Measurements from ENCODE around the gene CHML.
A peak's percentile ranks its signal among the peaks of the same experiment; 100 is the strongest.

Gene CHML

DNA sequence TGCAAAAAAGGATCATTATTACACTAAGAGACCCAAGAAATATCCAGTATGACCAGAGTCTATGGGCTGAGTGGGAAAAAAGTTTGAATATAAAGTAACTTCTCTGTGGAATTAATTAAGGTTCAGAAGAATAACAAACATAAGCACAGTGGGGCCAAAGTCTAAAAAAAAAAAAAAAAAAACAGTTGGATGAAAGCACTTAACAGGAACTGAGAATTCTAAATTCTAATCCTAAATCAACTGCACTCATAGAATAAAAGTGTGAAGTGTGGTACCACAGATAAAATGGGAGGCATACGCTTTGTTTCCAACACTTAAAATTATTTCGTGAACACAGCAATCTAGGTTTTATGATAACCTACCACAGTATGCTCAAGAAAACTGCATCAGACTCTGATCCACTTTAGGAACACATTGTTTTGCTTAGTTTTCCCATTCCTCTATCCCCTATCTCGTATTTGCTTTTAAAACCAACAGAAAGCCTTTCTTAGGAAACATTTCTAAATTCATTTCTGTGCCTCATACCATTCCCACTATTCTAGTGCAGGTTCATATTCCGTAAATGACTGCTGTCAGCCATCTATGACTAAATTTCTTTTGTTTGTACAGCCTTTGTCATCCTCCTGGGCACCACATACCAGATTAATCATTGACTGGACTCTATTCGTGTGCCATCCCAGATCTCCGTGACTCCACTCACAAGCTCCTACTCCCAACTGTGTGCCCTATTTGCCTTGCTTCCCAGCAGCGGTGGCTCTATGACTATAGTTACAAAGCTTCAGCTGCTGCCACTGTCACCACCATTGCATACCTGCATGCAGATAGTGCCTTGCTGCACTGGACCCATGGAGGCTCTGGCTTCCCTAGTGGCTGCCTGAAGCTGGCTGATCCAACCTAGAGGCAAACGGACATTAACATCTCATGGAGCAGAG, 24.9 kb downstream of the CHML start:
- ATAC-seq: no peak

DNA sequence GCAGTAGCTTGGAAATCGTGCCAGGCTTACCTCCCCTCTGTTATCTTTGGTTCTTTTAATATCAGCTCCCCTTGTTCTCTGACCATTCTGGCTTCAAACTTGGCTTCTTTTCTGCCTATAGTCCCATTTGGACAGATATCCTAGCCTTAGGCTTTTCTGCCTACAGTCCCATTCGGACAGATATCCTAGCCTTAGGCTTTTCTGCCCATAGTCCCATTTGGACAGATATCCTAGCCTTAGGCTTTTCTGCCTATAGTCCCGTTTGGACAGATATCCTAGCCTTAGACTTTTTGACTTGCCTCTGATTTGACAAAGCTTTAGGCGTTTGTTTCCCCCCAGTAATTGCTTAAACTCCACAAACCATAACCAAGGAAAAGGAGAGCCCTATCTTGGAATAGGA, 25.6 kb downstream of the CHML start:
- ATAC-seq: no peak

DNA sequence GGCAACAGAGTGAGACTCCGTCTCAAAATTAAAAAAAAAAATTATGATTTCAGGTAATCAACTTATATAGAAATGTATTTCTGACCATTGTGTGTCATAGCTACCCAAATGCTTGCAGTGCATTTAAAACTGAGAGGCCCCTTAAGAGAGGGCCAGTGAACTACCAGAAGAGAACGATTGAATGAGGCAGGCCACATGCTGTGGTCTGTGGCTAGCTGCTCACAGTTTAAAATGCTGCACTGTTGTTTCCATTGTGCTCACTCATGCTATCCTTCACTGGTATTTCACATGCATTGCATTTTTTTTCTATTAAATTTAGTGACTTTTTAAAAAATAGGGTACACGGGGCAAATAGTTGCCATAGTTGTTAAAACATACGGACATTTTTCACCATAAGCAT, 26.0 kb downstream of the CHML start:
- ATAC-seq: no peak

DNA sequence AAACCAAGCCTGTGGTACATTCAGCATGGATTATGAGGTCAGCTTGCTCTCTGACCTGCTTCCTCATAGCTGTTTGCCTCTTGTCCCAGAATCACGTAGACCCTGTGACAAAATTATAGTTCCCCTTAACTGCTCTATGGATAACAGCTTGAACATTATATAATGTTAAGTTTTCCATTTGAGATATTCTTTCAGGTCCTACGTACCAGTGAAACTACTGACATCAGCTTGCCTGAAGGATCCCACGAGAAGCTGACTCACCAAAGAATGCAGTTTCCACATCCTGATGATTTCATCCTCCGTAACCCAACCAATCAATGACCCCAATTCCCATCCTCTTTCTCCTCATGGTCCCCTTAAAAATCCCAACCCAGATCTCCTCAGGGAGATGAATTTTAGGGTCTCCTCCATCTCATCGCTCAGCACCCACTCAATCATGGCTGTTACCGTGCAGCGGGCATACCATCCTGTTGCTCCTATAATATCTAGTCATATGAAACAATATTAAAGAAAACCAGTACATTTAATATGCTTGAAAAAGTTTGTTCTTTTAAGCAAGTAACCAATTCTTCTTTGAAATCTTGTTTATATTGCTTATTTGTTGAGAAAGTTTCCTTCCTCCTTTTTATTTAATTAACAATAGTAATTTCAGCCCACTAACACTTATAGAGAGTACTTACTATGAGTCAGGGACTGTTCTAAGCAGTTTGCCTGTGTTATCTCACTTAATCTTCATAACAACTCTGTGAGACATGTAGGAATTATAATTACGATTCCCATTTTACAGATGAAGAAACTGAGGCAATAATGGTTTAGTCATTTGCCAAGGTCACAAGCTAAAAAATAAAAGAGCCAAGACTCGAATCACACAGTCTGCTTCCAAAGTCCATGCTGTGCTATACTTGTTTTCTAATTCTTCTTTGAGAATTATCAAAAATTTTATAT, 27.4 kb downstream of the CHML start:
- ATAC-seq: no peak

DNA sequence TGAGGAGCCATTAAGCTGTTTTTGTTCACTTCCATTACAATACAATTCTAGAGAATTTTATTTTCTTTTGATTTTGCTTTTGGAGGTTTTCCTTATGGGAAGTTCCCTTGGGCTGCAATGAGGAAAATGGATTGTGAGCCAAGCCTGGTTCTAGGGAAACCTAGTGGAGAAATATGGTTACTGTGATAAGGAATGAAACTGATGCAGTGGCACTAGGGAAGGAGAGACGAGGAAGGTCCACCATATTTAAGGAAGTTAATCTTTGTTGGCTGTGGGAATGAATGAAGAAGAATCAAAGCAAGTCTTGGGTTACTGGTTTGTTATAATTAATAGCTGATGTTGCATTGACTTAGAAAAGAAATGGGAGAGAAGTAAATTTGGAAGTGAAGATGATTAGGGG, 28.4 kb downstream of the CHML start:
- ATAC-seq: no peak

DNA sequence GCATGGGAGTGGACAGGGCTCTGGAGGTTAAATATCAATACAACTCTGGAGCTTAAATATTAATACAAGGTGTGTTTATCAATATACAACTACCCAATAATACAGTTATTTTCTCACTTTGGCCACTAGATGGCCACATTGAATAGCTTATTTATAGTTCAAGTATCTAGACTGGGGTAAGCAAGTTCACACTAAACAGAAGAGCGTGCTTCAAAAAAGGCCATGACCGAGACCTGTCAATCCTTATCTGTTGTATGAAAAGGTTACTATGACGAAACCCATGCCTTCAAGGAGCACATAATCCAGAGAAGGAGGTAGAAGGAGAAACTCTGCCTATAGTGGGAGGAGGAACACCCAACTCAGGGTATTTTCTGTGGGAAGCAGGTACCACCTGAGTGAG, 29.1 kb downstream of the CHML start:
- ATAC-seq: peak; percentile 70

DNA sequence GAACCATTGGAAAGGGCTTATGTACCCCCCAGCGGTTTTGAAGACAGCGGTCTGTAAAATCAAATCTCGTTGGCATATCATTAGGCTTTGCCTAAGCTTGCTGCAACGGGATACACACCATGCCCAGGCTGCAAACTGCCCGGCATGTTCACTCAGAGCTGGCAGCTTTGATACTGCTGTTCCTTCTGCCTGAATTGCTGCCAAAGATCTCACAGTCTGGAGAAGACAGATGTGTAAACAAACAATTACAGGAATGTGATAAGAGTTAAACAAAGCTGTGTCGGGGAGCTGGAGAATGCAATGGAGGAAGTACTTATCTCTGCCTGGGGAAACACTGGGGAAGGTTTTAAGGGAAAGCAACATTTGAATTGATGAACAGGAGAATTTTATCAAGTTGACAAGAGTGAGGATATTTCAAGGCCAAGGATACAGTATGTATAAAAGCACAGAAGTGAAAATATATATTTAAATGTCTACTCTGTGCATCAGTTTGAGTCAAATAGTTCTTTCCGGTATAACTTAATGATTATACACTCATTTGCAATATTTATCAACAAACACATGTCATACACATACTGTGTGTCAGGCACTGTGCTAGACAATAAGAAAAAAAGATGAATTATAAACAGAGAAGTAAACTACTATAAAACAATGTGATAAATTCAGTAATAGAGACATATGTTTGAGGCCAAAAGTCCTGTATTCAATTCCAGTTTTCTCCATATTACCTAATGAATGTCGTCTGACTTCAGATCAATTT, 29.9 kb downstream of the CHML start:
- no peak for ATAC-seq

DNA sequence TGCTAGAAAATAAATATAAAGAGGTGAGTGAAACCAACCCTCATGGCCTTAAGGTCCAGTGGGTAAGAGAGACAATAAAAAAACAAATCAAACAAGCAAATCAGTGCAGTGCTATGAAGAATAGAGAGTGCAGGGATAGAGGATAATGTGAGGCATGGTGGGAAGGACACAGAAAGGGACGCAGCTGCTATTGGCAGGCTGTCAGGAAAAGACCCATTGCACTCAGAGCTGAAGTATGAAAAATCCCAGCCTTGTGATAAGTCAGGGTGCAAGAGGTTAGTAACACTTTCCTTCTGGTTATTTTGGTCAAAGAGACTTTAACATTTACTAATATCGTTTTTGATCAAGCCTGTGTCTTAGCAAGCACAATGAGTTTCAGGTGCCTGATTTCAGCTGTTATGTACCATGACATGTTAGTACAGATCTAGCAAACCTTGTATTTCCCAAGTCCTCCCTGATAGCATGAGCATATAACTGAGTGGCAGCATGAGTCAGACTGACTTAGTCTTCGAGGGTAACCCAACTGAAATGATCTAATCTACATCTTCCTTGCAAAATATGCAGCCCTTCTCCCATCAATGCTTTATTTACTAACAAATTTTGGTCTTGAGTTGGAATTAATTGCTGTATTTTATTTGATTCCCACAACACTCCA, 31.7 kb downstream of the CHML start:
- peak; percentile 37 to 42 for ATAC-seq

DNA sequence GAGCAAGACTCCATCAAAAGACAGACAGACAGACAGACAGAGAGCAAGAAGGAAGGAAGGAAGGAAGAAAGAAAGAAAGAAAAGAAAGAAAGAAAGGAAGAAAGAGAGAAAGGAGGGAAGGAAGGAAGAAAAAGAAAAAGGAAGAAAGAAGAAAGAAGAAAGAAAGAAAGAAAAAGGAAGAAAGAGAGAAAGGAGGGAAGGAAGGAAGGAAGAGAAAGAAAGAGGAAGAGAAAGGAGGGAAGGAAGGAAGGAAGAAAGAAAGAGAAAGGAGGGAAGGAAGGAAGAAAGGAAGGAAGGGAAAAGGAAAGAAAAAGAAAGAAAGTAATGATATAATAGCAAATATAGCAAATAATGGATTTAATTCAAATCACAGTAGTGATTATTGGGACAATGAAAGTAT, 32.7 kb downstream of the CHML start:
- no peak for ATAC-seq

DNA sequence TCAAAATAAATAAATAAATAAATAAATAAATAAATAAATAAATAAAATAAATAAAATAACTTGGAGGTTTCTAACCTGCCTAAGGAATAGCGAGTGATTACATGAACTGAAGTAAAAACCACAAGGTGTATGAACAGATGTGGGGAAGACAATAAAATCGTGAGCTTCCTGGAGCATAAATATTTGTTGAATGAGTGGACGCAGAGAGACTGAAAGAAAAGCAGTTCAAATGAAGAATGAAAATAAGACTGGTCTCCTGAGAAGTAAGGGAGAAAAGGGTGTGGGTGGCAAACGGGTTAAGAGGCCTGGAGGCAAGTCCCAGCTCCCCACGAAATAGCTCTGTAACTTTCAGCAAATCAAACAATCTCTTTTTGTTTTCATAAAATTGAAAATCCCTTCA, 33.6 kb downstream of the CHML start:
- ATAC-seq: no peak

DNA sequence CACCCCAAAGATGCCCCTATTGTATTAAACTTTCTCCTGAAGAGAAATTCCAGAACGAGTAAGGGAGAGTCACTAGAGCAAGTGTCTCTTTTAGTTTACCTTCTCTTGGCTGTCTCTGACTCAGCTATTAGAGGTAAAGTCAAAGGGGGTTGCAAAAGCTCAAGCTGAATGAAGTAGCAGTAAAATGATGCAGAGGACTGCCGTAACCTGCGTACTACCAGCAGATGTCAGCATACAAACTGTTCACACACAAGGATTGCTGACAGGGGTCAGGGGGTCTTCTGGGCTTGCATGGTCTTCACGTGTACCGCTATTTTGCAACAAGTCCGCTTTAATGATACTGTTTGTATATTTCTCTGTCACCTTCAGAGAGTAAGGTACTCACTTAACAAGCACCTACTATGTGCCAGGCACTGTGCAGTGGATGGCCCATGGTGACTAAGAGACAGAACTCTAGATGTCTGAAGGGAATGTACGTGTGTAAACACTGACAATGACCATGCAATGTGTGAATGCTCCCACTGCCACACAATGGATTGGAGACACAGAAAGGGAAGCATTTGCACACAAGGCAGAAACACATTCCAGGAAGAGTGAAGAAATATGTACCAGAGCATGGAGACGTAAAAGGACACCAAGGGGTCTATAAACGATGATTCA, 34.9 kb downstream of the CHML start:
- ATAC-seq: no peak

DNA sequence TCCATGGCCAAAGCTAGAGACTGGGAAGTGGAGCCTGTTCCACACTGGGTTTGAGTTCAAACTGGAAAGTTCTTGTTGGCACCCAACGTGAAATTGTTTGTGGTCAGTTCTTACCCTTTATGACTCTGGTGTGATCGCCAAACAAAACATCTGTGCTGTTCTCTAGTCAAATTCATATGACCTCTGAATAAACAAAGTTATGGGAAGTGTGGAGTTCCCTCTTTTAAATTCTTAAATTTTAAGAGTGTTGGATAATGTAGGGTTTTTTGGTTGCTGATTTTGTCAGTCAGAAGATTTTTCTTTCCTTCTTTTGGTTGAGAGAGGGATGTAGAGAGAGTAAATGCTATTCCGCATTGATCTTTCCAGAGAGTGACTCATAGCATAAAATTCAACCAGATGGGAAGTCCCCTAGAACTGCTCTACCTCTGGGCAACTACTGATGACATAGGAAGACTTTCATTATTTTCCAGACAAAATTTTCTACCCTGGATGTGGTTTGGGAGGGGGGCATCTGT, 36.4 kb downstream of the CHML start:
- no peak for ATAC-seq

DNA sequence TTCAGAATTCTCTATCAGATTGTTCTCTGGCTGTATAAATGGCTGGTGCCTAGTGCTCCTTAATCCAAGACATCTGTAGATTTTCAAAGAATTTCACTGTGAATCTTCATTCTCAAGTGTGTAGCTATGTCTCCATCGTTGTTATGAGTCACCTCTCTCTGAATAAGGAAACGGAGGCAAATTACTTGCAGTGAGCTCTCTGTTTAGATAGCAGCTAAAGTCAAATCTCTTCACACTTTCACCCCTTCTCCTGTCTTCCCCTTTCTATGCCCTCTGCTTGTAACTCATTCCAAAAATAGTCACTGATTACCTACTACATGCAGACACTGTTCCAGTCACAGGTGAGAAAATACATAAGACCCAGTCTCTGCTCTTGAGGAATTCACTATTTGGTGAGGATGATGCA, 39.7 kb downstream of the CHML start:
- ATAC-seq: peak in 1 of 2 donors; percentile 49

DNA sequence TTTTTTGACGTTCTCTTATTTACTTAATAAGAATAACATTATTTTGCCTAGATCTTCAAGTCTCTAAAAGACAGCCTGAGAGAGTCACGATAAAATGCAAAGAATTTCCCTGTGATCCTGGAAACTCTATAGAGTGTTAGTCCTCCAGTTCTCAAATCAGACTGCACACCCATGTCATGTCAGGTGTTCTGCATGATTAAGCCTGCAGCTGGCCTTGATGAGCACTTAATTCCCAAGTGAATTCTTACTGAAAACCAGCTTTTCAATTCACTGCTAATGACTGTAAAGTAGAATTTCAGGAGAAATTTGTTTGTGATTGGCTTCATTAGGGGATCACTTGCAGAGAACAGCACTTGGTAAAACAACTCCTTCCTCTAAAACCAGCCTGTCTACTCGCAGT, 41.9 kb downstream of the CHML start:
- ATAC-seq: no peak

DNA sequence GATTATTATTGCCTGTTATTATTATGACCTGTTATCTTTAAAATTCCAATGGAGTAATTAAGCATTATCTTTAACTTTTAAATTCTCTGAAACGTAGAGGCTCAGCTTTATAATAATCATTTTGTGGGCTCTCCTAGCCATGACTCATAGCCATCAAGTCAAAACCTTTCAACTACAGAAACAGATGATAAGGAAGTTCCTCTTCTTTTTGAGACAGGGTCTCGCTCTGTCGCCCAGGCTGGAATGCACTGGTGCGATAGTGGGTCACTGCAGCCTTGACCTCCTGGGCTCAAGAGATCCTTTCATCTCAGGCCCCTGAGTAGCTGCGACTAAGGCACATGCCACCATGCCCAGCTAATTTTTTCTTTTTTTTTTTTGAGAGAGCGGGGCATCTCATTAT, 43.5 kb downstream of the CHML start:
- no peak for ATAC-seq

DNA sequence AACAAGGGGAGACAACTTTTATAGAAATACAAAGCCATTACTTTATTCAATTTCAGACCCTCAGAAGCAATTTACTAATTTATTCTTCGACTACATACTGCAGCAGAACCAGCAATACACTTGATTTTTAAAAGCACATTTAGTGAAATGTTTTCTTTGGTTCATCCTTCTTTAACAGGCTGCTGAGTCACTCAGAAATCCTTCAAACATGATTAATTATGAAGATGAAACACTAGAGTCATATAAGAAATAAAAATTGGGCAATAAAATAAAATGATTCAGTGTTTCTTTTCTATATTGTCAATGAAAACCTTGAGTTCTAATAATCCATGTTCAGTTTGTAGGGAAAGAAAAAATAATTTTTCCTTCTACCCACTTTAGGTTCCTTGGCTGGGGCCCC, 47.0 kb downstream of the CHML start:
- no peak for ATAC-seq

DNA sequence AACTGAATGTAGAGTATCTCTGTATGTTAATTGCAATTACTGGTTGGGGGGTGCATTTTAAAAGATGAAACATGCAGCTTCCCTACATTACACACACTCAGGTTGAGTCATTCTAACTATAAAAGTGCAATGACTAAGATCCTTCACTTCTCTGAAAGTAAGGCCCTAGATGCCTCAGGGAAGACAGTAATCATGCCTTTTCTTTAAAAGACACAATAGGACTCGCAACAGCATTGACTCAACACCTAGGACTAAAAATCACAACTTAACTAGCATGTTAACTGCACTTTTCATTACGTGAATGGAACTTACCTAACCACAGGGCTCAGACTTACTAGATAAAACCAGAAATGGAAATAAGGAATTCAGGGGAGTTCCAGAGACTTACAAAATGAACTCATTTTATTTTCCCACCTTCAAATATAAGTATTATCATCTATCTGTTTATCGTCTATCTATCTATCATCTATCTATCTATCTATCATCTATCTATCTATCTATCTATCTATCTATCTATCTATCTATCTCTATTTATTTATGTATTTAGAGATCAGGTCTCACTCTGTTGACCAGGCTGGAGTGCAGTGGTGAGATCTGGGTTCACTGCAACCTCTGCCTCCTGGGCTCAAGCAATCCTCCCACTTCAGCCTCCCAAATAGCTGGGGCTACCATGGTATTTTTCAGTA, 47.8 kb downstream of the CHML start:
- ATAC-seq: peak; percentile 92 to 94

DNA sequence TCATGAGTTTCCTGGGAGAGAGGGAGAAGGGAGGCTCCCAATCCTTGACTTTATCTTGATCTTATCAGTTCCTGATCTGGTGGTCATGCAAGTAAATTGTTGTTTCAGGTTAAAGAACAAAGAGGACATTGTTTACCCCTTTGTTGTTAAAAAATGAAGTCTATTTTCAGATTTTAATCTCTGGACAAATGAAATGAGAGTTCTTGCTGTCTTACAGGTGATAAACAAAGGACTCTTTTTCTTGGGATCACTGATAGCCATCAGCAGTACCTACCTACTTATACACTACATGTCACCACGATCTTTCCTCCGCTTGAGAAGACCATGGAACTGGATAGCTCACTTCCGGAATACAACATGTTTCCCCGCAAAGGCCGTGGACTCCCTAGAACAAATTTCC, 48.4 kb downstream of the CHML start:
- no peak for ATAC-seq

DNA sequence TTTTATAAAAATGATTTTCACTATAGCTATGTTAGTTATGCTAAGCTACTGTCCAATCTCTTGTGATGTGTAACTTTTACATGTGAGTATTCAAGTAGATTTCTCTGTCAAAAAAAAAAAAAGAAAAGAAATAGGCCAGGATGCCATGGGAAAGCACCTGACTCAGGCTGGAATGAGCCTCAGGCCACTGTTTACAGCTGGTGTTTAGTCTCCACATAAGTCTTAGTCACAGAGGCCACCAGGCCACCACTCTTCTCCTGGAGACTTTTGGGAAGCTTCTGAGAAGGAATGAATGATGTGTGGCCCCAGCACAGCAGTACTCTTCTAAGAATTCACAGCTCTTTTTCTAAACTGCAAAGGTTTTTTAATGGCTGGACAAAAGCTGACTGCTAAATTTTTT, 48.9 kb downstream of the CHML start:
- no peak for ATAC-seq

DNA sequence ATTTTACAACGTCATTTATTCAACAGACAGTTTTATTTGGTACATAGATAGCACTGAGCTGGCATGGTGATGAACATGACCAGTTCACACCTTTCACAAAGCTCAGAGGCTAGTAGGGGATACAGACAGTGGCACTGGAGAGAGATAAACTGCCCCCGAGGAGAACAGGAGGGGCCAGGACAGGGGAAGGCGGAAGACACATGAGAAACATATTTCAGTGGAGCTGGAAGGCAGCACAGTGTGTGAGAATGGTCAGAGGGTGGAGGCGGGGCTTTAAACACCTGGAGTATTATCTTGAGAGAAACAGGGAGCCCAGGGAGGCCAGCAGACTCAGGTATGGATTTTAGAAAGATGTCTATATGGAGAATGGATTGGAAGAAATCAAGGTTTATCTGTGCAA, 49.5 kb downstream of the CHML start:
- ATAC-seq: no peak

All from activated CD4-positive, CD25-positive, alpha-beta regulatory T cell treated with anti-CD3 and anti-CD28 coated beads, Interleukin-2, amount 50 U/mL, for 24 hours (primary cell).